ENCODE measurements around the gene PARP9.
A peak's percentile ranks its signal among the peaks of the same experiment; 100 is the strongest.

Gene PARP9

DNA sequence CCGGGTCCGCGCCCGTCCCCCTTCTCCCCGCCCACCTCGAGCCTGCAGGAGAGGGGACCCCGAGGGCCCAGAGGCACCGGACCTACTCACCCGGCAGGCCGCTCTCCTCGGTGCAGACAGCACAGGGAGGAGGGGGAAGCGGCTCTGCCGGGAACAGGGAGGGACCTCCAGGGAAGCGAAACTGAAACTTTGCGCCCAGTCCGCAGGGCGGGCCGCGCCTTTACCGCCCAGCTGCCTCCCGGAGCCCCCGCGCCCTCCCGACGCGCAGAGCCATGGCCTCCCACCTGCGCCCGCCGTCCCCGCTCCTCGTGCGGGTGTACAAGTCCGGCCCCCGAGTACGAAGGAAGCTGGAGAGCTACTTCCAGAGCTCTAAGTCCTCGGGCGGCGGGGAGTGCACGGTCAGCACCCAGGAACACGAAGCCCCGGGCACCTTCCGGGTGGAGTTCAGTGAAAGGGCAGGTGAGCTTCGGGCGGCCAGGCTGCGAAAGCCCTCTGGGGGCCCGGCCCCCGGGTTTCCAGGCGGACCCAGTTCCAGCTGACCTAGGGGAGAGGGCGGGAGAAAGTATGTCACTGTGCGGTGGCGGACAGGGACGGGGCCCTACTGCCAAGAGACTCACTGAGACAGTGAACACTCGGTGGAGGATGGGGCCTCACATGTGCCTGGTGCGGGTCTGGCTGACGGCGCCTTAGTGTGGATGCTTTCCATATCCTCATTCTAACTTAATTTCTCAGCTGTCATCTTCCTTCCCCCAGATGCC, at the start of gene PARP9, which contains the start of gene DTX3L:
Gene PARP9, minus strand, starts transcription at position 146 of the 758 bp plus-strand sequence. CDS start 4,680 bp downstream, outside the sequence.
Gene DTX3L, plus strand, starts transcription at position 184 of the 758 bp plus-strand sequence. Its CDS starts 89 bp downstream, at position 273.
- DNase-seq (ENCODE audit: low read depth) = no peak

- DNase-seq (ENCODE audit: low read depth) = no peak
These were observed 48.6 kb upstream of the PARP9 start for GRCh38 chr3:122612696-122613095.

GRCh38 chr3:122609798-122610559, 45.9 kb upstream of the PARP9 start:
- DNase-seq (ENCODE audit: low read depth) = peak; percentile 72

DNA sequence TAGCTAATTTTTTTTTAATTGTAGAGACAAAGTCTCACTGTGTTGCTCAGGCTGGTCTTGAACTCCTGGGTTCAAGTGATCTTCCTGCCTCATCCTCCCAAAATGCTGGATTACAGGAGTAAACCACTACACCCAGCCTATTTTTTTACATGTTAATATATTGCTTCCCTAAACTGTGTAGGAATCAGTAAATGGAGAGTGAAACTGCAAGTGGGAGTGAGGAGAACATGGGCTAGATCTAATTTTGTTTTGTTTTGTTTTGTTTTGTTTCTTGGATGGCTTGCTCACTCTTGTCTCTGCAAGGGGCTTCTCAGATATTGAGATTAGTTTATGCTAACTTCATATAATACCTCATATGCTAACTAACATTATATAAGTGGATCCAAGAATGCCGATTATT, 44.8 kb upstream of the PARP9 start:
- no peak for DNase-seq (ENCODE audit: low read depth)

GRCh38 chr3:122606330-122606729, 42.2 kb upstream of the PARP9 start:
- DNase-seq (ENCODE audit: low read depth) = no peak

DNA sequence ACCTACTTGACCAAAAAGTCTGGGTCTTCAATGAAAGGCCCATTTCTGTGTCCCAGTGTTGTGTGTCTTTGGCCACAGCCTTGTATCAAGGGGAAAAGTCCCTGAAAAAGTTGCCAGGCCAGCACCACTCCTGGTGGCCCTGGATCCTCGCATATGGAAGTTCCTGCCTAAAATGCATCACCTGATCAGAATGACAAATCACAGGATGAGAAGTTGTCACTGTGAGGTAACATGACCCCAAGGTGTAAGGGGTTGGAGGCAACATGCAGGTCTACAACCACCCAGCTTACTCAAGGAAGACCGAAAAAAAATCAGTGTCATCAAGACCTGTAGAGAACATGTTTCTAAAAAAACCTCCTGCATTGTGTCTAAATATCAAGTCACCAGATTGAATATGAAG, 39.0 kb upstream of the PARP9 start:
- DNase-seq (ENCODE audit: low read depth) = no peak

- no peak for DNase-seq (ENCODE audit: low read depth)
These were observed 38.1 kb upstream of the PARP9 start for GRCh38 chr3:122602011-122602710.

DNA sequence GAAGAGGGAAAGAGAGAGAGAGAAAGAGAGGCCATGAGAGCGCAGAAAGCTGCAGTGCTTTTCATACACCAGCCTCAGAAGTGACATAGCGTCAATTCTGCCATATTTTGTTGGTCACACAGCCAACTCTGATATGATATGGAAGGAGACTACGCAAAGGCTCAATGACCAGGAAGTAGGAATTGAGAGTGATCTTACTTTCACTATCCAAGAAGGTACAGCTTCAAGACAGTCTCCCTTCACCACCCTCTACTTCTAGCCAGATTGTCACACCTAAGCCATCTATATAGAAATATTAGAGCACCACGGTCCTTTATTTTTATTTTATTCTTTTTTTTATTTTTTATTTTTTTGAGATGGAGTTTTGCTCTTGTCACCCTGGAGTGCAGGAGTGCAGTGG, 34.5 kb upstream of the PARP9 start:
- no peak for DNase-seq (ENCODE audit: low read depth)

- DNase-seq (ENCODE audit: low read depth) = no peak
These were observed 34.1 kb upstream of the PARP9 start for GRCh38 chr3:122598151-122598550.

- no peak for DNase-seq (ENCODE audit: low read depth)
These were observed 29.9 kb upstream of the PARP9 start for GRCh38 chr3:122594025-122594424.

DNA sequence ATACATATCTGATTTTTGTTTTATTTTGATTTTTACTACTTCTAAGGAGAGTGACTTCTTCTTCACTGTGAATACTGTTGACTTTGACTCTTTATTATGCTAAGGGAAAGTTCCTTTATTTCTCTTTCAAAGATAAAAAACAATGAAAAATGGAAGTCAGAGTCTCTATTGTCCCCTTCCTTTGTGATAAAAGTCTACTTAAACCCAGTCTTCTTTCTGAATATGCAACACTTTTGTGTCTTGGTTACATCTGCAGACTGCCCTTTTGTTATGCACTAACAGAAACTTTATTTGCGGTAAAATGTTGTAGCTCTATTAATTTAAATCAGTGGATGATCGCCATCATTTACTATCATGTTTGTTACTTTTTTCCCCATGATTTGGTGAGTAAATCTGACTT, 26.5 kb upstream of the PARP9 start:
- DNase-seq (ENCODE audit: low read depth) = no peak

DNA sequence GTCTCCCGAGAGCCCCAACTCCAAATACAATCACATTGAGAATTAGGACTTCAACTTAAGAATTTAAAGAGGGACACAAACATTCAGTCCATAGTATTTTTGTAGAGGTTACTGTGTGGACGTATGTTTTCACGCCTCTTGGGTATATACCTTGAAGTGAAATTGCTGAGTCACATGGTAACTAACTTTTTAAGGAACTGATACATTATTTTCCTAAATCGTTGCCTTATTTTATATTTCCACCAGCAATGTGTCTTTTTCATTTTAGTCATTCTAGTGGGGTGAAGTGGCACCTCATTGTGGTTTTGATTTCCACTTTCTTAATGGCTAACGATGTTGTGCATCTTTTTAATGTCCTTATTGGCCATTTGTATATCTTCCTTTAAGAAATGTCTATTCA, 25.2 kb upstream of the PARP9 start:
- DNase-seq (ENCODE audit: low read depth) = no peak

DNA sequence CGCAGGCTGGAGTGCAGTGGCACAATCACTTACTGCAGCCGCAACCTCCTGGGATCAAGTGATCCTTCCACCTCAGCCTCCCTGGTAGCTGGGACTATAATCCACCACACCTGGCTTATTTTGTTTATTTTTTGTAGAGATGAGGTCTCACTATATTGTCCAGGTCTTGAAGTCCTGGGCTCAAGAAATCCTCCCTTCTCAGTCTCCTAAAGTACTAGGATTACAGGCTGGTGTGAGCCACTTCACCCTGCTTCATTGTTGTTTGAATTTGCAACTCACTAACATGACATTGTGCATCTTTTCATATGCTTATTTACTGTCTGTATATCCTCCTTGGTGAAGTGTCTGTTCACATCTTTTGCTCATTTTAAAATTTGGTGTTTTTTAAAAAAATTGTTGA, 23.5 kb upstream of the PARP9 start:
- DNase-seq (ENCODE audit: low read depth) = no peak

- no peak for DNase-seq (ENCODE audit: low read depth)
These were observed 22.8 kb upstream of the PARP9 start for GRCh38 chr3:122586773-122587485.

- no peak for DNase-seq (ENCODE audit: low read depth)
These were observed 22.0 kb upstream of the PARP9 start for GRCh38 chr3:122586098-122586497.

GRCh38 chr3:122582390-122582789, 18.3 kb upstream of the PARP9 start:
- DNase-seq (ENCODE audit: low read depth) = no peak

DNA sequence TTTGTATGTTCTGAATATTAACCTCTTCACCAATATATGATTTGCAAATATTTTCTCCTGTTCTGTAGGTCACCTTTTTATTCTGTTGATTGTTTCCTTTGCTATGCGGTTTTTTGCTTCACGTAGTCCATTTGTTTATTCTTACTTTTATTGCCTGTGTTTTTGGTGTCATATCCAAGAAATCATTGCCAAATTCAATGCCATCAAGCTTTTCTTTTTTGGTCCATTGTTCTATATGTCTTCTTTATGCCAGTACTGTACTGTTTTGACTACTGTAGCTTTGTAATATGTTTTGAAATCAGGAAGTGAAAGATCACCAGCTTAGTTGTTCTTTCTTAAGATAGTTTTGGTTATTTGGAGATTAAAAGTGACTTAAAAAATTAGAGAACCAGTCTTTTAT, 17.5 kb upstream of the PARP9 start:
- no peak for DNase-seq (ENCODE audit: low read depth)

- DNase-seq (ENCODE audit: low read depth) = no peak
These were observed 16.4 kb upstream of the PARP9 start for GRCh38 chr3:122580470-122580869.

DNA sequence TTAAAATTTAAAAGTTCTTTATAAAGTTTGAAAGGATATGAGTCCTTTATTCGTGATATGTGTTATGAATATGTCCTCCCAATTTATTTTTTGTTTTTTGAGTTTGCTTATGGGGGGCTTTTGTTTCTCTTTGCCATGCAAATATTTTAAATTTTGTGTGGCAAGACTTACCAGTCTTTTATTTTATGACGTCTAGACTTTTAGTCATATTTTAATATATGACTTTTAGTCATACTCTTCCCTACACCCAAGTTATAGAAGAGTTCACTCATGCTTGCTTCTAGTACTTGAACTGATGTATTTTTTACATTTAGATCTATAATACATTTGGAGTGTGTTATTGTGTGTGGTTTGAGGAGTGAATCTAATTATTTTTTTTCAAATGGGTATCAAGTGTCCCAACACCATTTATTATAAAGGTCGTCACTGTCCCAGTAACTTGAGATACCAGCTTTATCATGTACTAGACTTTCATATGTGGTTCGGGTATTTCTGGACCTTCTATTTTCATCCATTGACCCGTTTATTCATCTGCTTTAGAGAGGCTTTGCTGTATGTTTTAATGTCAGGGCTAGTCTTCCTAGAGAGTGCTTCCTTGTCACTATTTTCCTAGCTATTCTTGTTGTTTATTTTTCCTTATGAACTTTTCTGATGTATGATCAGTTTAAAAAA, 14.1 kb upstream of the PARP9 start:
- DNase-seq (ENCODE audit: low read depth) = no peak

DNA sequence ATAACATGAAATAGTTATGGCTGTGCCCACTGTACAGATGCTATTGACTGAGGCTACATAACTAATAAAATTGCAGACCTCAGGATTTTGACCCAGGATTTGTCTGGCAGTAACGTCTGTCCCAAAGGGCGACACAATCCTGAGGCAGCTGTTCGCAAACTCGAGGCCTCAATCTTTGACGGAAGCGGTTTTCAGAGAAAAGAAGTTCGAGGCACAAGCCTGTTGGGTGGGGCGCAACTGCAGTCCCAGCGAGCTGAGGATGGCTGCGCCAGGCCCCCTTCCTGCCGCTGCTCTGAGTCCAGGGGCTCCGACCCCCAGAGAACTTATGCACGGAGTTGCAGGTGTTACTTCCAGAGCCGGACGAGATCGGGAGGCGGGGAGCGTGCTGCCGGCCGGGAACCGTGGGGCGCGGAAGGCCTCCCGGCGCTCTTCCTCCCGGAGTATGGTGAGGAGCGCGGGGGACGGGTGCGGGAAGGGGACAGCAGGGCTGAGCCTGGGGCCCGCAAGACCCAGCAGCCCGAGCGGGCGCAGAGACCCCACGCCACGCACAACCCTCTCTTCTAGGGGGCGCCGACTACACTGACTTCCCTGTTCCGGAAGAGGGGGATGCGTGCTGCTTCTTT, 13.4 kb upstream of the PARP9 start, which contains the start of gene PARP15:
Gene PARP15, plus strand, starts transcription at position 242 of the 623 bp plus-strand sequence. Its CDS starts 18 bp downstream, at position 260.
- no peak for DNase-seq (ENCODE audit: low read depth)
